Measurements from ENCODE around the gene LAMTOR4.

DNA sequence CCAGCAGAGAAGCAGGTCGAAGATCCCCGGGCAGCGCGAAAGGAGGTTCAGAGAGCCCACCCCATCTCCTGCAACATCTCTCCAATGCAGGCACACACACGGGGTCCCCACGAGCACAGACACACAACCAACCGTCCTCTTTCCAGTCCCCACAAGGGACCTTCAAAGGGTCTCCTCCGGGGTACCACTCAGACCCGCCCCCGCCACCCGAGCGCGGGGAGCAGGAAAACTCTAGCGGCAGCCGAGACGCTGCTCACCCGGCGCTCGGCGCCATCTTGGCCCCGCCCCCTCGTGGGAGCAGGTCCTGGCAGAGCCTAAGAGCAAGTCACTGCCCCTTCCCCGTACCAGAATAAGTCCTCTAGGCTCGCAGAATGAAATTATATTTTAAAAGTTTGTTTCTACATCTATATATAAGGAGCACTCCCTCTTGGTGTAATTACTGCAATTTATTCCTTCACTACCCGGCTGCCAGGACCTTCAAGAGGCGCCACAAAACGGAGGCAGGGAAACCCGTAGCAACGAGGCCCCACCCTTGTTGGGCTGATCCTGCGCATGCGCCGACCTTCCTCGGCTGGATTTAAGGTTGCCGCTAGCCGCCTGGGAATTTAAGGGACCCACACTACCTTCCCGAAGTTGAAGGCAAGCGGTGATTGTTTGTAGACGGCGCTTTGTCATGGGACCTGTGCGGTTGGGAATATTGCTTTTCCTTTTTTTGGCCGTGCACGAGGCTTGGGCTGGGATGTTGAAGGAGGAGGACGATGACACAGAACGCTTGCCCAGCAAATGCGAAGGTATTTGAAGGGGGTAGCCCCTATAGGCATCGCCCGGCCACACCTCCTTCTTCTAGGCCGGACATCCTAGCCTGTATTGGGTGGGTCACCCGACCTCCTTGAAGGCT is 29.4 kb upstream of the LAMTOR4 start, which contains the start of the genes CNPY4 and TAF6:
- peak; percentile 86 for TF ChIP-seq POLR2A (IDR thresholded peaks at IDR 0.05; ENCODE audit: low read depth, low read length)
- no peak for TF ChIP-seq JUND (IDR thresholded peaks at IDR 0.05; ENCODE audit: low read depth, low read length)
- TF ChIP-seq CHD4 (IDR thresholded peaks at IDR 0.05): no peak
- peak; percentile 73; the same call in 1 of the 2 replicates for TF ChIP-seq POLR2AphosphoS5 (IDR thresholded peaks at IDR 0.05; ENCODE audit: low read length)
- peak; percentile 100 for TF ChIP-seq TAF1 (IDR thresholded peaks at IDR 0.05; ENCODE audit: borderline replicate concordance, low read depth, low read length)
- TF ChIP-seq, protein P1, sequence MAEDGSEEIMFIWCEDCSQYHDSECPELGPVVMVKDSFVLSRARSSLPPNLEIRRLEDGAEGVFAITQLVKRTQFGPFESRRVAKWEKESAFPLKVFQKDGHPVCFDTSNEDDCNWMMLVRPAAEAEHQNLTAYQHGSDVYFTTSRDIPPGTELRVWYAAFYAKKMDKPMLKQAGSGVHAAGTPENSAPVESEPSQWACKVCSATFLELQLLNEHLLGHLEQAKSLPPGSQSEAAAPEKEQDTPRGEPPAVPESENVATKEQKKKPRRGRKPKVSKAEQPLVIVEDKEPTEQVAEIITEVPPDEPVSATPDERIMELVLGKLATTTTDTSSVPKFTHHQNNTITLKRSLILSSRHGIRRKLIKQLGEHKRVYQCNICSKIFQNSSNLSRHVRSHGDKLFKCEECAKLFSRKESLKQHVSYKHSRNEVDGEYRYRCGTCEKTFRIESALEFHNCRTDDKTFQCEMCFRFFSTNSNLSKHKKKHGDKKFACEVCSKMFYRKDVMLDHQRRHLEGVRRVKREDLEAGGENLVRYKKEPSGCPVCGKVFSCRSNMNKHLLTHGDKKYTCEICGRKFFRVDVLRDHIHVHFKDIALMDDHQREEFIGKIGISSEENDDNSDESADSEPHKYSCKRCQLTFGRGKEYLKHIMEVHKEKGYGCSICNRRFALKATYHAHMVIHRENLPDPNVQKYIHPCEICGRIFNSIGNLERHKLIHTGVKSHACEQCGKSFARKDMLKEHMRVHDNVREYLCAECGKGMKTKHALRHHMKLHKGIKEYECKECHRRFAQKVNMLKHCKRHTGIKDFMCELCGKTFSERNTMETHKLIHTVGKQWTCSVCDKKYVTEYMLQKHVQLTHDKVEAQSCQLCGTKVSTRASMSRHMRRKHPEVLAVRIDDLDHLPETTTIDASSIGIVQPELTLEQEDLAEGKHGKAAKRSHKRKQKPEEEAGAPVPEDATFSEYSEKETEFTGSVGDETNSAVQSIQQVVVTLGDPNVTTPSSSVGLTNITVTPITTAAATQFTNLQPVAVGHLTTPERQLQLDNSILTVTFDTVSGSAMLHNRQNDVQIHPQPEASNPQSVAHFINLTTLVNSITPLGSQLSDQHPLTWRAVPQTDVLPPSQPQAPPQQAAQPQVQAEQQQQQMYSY (CRISPR knock-in tag; IDR thresholded peaks at IDR 0.05): no peak
- TF ChIP-seq GABPA (IDR thresholded peaks at IDR 0.05; ENCODE audit: low read depth): no peak
- TF ChIP-seq EP300 (IDR thresholded peaks at IDR 0.05; ENCODE audit: borderline replicate concordance in 1 of 2, control insufficient read depth in 1 of 2, low read depth in 2 of 2, low read length in 2 of 2): peak in 1 of 2 experiments; percentile 47; a peak in 1 of 4 replicates
- TF ChIP-seq HDAC2 (IDR thresholded peaks at IDR 0.05): no peak
- TF ChIP-seq, protein P2, sequence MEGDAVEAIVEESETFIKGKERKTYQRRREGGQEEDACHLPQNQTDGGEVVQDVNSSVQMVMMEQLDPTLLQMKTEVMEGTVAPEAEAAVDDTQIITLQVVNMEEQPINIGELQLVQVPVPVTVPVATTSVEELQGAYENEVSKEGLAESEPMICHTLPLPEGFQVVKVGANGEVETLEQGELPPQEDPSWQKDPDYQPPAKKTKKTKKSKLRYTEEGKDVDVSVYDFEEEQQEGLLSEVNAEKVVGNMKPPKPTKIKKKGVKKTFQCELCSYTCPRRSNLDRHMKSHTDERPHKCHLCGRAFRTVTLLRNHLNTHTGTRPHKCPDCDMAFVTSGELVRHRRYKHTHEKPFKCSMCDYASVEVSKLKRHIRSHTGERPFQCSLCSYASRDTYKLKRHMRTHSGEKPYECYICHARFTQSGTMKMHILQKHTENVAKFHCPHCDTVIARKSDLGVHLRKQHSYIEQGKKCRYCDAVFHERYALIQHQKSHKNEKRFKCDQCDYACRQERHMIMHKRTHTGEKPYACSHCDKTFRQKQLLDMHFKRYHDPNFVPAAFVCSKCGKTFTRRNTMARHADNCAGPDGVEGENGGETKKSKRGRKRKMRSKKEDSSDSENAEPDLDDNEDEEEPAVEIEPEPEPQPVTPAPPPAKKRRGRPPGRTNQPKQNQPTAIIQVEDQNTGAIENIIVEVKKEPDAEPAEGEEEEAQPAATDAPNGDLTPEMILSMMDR (IDR thresholded peaks at IDR 0.05 in 2 of 3, conservative IDR thresholded peaks at IDR 0.05 in 1 of 3; ENCODE audit: control insufficient read depth in 2 of 3, extremely low read depth in 1 of 3, insufficient read depth in 1 of 3, low read depth in 3 of 3, low read length in 3 of 3): no peak
- TF ChIP-seq ETV6 (conservative IDR thresholded peaks at IDR 0.05 in 1 of 2, IDR thresholded peaks at IDR 0.05 in 1 of 2; ENCODE audit: borderline replicate concordance in 1 of 2, low read depth in 1 of 2): no peak
- TF ChIP-seq, protein P3, sequence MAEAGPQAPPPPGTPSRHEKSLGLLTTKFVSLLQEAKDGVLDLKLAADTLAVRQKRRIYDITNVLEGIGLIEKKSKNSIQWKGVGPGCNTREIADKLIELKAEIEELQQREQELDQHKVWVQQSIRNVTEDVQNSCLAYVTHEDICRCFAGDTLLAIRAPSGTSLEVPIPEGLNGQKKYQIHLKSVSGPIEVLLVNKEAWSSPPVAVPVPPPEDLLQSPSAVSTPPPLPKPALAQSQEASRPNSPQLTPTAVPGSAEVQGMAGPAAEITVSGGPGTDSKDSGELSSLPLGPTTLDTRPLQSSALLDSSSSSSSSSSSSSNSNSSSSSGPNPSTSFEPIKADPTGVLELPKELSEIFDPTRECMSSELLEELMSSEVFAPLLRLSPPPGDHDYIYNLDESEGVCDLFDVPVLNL (IDR thresholded peaks at IDR 0.05; ENCODE audit: low read depth, low read length): 0 out of 2 replicates have a peak, but pooled peaks have one; percentile 19

Data from GM12878 (cell line).